GM18499 (cell line): ENCODE data around the gene RCAN3.
"Not testable (repeated sequence)": the region's sequence is repeated elsewhere in the genome, so short reads cannot be mapped to it uniquely, and the experiment has no call there.

ENCODE experiments used
- ATAC-seq: cut with Tn5 transposase; IDR thresholded peaks from one replicate; pipeline ENCODE4 v1.9.1; 2021; ENCODE audit warnings: moderate number of reproducible peaks; ENCODE audit not compliant: insufficient read depth, unreplicated experiment

The RCAN3 gene

DNA sequence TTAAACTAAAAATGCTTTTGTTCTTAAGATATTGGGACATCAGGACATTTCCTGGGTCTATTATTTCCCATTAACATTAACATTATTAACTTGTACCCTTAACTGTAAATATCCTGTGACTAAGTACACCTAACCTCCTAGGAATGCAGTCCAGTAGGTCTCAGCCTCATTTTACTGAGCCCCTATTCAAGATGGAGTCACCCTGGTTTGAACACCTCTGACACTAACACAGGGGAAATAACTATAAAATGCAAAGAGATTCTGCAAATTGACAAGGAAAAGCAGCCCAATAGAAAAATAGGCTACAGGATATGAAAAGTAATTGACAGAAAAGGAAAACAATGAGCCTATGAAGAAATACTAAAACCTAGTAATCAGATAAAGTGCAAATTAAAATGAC, 41.6 kb downstream of the RCAN3 start:
- no peak for ATAC-seq

DNA sequence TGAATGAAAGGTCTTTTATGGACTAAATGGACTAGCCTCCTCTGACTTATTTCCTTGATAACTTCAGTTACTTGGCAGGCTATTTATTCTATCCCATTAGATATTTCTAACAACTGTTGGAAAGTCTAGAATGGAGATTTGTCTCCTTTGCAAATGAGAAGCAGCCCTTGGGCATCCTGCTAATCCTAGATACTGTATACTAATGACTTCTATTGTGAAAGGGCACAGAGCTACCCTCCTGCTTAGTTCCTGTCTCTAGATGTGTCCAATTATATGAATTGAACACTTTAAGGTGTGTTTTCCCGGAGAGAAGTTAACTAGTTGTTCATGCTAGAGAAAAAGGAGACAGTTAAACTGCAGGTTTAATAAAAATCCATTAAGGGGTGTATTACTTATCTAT, 43.0 kb downstream of the RCAN3 start:
- ATAC-seq = no peak

DNA sequence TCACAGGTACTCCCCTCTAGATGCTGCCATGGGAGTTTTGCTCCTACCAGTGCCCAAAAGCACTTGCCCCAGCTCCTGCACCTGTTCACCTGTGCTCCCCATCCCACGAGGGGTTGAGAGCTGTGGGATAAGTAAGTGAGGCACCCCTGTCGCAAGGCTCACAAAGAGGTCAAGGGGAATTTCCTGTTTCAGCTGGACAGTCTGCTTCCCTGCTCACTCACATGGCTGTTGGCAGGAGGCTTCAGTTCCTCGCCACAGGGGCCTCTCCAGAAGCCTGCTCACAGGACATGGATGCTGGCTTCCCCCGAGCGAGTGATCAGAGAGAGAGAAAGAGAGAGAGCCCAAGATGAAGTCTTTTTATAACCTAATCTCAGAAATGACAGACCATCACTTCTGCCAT, 44.6 kb downstream of the RCAN3 start:
- no peak for ATAC-seq

DNA sequence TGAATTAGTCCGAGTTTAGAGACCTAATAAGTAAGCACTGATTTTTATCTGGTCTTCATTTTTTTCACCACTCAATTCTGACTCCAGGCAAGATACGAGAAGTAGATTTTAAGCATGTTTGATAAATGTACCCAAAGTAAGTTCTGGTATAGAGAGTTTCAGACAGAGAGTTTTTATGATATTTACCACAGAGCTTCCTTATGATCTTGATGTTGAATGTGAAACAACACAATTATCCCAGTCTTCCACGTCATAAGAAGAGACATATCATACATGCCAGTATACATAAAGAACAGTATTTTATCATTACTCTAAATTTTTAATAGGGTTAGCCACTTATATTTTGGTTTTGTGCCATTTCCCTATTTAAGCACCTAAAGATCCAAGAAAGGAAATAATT, 45.4 kb downstream of the RCAN3 start:
- no peak for ATAC-seq

DNA sequence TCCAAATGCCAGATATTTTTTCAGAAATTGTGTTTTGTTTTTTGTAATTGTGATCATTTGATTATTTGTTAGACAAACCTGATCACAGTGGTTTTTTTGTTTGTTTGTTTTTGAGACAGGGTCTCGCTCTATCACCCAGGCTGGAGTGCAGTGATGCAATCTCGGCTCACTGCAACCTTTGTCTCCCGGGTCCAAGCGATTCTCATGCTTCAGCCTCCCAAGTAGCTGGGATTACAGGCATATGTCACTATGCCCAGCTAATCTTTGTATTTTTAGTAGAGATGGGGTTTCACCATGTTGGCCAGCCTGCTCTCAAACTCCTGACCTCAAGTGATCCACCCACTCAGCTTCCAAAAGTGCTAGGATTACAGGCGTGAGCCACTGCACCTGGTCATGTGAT, 46.6 kb downstream of the RCAN3 start:
- not testable (repeated sequence) for ATAC-seq

DNA sequence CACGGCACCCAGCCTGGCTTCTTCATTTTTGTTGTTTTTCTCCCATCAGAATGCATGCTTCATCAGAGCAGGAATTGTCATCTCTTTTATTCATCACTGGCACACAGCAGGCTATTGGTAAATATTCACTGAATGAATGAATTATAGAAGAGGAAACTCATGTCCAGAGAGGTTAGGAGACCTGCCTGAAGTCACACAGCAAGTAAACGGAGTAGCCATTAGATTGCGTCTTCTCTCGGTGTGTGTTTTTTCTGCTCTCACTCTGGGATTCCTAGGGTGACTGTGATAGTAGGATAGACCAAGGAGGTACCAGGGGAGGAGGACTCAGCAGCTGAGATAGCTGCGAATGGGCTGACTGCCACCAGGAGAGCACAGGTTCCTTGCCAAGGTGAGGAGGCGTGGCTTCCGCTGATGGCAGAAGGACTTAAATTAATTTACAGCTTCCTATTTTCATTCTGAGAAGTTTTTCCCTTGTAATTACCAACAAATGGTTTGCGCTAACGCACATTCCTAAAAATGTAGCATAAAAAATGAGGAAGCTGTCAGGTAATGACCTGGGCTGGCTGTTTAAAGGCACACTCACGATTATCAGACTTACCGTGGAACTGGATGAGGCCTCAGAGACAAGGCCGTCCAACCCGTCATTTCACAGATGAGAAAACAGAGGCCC, 48.8 kb downstream of the RCAN3 start:
- ATAC-seq = no peak

DNA sequence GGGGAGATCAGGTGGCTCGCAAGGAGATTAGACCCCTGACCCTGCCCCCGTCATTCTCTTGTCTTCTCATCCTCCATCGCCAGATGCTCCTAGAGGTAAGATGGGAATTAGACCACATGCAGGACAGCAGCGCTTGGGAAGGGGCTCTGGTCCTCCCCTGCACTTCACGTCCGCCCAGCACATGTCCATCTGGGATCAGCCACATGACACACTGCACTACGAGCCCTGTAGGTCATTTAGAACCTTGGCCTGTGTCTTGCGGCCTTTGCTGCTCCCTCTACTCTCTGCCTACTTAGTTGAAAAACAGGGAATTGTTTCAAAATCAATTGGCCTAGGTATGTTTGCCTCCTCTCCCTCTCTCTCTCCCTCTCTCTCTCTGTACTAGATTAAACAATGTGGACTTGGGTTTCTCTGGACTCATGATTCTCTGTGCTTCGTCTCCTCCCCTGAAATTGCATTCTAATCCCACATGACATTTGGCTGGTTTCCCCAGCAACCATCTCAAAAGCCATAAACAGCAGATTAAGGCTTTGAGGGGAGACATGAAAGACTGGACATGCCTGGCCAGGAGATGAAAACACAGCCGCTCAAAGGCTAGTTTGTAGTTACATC, 49.4 kb downstream of the RCAN3 start:
- no peak for ATAC-seq

DNA sequence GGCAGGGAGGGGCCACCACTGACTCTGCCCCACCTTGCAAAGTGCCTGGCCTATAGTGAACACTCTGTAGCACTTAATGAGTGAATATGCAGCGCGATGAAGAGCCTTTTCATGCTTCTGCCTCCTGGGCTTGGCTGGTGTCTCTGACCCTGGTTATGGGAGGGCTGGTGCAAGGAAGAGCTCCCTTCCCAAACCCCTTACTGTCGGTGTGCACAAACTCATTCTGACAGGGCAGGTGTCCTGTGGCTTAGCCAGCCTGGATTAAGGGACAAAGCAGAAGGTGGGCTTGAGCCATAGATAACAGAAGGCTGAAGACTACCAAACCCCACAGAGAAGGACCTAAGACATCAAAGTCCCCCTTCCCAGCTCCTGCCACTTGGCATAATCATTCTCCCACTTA, 51.3 kb downstream of the RCAN3 start:
- ATAC-seq = no peak

DNA sequence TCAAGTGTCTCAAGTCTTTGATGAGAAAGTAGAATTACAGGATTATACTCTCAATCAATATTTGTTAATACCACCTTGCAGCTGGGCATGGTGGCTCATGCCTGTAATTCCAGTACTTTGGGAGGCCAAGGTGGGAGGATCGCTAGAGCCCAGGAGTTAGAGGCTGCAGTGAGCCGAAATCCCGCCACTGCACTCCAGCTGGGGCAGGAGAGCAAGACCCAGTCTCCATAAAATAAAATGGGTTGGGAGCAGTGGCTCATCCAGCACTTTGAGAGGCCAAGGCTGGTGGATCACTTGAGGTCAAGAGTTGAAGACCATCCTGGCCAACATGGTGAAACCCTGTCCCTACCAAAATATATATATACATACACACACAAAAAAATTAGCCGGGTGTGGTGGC, 52.1 kb downstream of the RCAN3 start:
- ATAC-seq = no peak

DNA sequence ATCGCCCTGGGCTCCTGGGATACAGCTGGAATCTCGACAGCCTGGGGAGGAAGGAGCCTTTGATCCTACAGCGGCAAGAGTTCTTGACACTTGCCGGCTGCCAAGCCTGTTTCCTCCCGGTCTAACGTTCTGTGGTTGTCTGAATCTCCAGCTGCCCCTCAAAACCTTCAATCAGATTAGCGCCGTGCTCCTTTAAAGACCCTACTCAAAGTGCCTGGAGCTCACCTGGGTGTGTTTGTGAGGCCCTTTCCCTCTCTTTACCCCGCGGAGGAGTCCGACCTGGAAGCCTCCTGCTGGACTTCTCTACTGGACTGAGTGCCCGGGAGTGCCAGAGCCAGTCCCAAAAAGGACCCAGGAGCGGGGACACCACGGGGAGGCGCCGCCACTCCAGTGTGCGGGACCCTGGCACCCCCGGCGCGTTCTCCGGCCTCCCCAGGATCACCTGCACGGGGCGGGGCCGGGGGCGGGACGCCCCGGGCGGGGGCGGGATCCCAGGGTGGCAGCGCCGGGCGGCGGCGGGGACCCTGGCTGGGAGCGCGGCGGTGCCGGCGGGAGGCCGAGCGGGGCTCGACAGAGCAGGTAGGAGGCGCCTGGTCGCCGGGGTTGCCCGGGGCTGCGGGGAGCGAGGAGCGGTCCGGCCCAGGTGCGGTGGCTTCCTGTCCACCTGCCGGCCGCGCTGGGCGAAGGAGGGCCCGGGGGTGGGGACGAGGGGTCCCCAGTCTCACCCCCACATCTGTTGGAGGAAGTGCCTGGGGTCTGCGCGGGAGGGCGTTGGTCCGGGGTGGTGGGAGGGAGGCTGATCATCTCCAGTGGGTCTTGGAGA, 53.2 kb downstream of the RCAN3 start, which contains the start of gene NCMAP:
TSS of gene NCMAP (plus strand) at position 497 of the 823 bp plus-strand sequence. CDS start 39,344 bp downstream, outside the sequence.
- ATAC-seq = no peak

DNA sequence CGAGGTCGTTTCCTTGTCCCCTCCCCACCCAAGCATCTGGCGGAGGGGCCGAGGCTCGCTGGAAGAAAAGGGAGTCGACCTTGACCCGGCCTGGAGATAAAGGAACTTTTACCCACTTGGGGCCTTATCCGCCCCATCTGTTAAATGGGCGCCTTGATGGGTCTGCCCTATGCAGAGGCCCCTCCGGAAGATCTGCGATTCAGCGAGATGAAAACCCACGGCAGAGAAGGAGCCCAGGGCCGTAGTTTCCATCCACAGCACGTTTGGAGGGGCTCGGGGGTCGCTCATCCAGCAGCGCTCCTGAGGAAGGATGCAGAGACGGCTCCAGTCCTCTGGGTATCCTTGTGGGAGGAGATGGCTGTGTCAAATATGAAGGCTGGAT, 53.8 kb downstream of the RCAN3 start:
- no peak for ATAC-seq

DNA sequence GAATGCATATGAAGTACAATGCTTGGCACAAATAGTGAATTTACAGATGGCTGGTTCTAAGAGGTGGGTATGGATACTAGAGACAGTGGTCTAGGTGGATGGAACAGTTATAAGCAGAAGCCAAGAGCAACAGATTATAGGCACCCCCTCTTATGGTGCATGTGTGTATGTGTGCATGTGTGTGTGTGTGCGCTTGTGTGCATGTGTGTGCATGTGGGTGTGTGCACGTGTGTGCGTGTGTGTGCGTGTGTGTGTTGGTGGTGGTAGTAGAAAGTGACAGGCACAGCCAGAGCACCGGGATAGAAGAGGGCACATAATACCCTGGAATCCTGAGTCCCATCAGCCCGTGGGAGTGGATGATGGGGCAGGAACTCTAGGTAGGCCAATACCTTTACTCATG, 54.6 kb downstream of the RCAN3 start:
- ATAC-seq = no peak

DNA sequence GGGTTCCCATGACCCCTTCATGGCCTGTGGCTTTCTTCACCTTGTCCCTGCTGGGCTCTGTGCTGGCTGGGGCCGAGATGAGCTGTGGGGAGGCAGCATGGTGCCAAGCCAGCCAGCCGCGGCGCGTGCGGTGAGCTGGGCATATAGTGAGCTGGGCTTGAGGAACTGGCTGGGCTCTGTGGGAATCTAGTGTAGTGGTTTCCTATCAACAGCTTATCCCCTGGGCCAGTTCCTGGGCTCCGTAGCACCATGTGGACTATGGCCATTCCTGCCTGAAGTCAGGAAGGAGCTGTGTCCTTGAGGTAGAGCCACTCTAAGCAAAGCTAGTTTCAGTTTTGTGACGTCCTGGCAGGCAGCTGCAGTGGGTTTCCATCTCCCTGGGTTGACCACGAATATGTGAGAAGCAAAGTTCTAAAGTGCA, 55.1 kb downstream of the RCAN3 start:
- ATAC-seq = no peak

DNA sequence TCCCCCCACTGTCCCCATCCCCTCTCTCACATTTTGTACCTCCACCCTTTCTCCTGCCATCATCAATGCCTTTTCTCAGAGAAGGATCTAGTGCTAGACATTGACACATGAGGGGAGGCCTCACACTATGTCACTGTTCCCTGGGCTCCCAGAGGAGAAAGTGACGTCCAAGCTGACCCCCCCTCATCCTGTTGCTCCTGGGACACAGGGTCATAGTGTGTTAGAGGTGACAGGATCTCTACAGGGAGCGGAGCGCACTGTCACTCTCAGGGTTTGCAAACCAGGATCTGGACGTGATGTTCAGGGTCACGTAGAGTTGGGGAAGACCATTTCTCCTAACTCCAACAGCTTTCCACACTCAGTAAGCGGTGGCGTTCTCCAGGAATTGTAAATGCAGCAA, 55.8 kb downstream of the RCAN3 start:
- no peak for ATAC-seq

DNA sequence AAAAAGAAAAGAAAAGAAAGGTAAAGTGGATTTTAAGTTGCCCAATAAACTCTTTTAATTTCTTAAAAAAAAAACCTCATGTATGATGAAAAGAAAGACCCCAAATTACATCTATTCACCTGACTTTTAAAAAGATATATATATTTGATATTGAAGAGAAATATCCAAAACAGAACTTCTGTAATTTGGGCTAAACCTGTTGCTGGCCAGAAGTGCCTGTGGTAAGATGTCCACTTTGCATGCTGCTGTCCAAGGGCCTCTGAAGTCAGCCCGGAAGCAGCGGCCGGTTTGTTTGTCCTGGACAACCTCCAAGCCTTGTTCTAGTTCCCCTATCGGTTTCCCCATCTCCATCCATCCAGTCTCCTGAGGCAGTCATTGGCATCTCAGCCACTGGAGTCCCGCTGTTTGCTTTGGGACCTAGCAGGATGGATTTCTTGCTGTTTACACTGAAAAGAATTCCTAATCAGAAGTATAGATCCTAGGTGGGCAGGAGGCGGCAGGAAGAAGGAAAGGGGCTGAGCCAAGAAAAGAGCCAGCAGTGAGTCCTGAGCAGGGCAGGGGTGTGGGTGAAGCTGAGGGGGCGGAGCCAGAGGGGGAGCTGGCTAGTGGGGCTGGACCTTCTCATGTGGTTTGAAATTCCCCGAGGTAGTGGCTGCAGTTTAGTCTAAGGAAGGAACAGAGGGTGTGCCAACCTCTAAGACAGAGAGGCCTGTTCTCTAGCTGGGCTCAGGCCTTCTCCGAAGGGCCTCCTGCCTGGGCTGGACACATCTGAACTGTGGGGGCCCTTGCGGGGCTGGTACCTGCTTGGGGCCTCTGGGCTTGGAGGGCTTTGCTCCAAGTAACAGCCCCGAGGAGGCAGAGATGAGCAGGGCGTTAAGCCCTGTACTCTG, 56.5 kb downstream of the RCAN3 start:
- ATAC-seq = no peak

DNA sequence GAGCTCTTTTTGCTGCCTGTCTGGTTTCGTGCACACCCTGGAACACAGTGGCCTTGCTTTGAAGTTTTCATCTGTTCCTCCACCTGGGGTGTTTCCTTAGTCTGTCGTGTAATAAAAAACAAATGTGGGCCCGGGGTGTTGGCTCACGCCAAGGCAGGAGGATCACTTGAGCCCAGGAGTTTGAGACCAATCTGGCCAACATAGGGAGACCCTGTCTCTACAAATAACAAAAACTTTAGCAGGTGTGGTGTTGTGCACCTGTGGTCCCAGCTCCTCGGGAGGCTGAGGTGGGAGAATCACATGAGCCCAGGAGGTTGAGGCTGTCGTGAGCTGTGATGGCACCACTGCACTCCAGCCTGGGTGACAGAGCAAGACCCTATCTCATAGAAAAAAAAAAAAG, 57.7 kb downstream of the RCAN3 start:
- ATAC-seq = no peak

DNA sequence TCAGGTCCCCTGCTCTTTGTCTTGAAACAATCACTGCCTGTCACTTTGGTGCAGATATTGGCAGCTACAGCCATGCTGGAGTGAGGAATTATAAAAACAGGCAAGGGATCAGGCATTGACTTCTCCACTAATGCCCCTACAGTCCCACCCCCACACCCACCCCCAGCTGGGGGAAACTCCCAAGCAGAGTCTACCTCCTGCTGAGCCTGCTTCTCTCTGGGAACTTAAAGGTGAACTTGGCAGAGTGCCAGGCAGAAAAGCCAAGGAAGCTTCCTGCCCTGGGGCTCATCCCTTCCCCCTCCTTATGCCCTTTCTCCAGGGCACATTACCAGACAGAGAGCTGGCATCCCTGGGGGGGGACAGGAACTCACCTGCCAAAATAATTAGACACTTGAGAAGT, 60.0 kb downstream of the RCAN3 start:
- no peak for ATAC-seq

DNA sequence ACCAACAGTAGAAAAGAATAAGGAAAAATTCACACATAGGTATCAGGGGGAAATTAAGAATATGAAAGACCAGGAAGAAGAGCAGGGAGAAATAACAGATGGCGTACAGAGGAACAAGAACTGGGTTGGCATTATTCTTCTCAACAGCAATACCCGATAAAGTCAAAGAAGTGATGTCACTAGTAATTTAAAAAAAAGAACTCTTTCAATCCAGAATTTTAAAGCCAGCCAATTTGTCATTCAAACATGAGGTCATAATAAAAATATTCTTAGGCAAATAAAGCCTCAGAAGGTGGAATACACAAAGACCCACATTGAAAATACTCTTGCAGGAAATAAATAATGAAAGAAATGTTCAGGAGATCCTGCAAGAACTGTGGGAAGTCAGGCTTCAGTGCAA, 62.1 kb downstream of the RCAN3 start:
- ATAC-seq = no peak

DNA sequence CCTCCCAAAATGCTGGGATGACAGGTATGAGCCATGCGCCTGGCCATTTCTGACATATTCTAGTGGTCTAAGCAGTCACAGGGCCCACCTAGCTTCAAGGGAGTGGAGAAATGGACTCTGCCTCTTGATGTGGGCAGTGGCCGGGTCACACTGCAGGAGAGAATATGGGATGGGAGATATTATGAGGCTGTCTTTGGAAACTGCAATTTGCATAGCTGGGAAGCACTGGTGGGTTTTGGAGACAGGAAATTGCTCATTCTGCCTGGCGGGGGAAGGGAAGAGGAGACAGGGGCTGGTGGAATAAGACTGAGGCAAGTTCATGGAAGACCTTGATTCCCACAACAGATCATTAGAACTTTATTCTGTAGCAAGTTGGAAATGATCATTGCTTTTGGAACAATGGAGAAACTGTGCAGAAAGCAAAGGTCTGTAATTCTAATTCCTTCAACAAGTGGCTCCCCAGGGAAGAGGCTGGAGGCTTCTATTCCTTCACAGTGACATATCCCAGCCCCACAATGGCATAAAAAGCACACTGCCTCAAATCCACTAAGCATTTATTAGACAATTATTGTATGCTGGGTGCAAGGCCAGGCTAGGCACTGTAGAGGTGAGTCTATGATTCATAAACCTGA, 63.7 kb downstream of the RCAN3 start:
- no peak for ATAC-seq

DNA sequence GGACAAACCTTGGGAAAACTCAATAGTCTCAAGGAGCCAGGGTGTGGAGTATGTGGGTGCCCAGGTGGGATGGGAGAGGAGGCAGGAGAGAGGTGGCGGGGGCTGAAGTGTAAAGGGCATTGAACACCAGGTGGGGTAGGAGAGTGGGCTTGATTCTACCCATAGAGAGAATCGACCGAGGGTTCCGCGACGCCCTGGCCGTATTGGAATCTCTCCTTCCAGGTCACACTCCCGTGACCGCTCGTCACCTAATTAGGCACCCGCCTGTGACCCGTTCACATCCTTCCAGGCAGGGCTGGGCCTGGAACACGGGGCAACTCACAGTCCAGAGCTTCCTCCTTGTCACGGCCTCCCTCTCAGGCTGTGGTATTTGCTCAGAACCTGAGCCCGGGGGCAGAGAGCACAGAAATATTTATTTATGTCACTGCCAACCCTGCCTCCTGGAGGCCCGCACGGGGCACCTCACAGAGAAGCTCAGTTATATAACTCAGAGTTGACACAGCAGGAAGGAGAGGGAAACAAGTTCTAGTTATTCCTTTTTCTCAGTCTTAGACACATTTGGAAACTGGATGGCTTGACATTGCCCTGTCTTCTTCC, 65.3 kb downstream of the RCAN3 start:
- no peak for ATAC-seq
